GM23338 (cell line): Measurements from ENCODE around the gene CSGALNACT2. TPM values are rescaled to one million over a fixed set of nuclear protein-coding genes. Genes with fewer than 3 reads are reported as not detected.

Experiments used
- ATAC-seq: fragments of 200-7000 bp; cut with Tn5 transposase; 3 replicates; pipeline ENCODE4 v1.9.1; 2020
- DNase-seq: peaks from one replicate; pipeline ENCODE4 v3.0.0-alpha.2; 2015; ENCODE audit warnings: low spot score
- H2AFZ ChIP-seq: fragments of 200-600 bp; sonication (generic); 2 replicates; pipeline ENCODE4 v1.8.0; 2016; ENCODE audit warnings: antibody characterized with exemption, mild to moderate bottlenecking, moderate library complexity
- H3F3A ChIP-seq: fragments of 200-600 bp; sonication (generic); replicated peaks from 2 replicates; pipeline ENCODE4 v1.8.0; 2017; ENCODE audit warnings: antibody characterized with exemption, mixed run types, low read depth
- H3K27ac ChIP-seq: fragments of 200-600 bp; sonication (generic); 2 replicates; pipeline ENCODE4 v1.6.1; 2016; ENCODE audit warnings: low read depth
- H3K27me3 ChIP-seq: fragments of 200-600 bp; sonication (generic); 2 replicates; pipeline ENCODE4 v1.8.0; 2016; ENCODE audit warnings: mild to moderate bottlenecking, mixed run types, moderate library complexity; ENCODE audit not compliant: insufficient read depth
- H3K36me3 ChIP-seq: fragments of 200-600 bp; sonication (generic); 2 replicates; pipeline ENCODE4 v1.8.0; 2016; ENCODE audit warnings: mild to moderate bottlenecking; ENCODE audit not compliant: insufficient read depth
- H3K4me1 ChIP-seq: fragments of 200-600 bp; sonication (generic); 2 replicates; pipeline ENCODE4 v1.8.0; 2016; ENCODE audit warnings: mild to moderate bottlenecking, moderate library complexity; ENCODE audit not compliant: insufficient read depth
- H3K4me2 ChIP-seq: fragments of 200-600 bp; sonication (generic); 2 replicates; pipeline ENCODE4 v1.7.1; 2017; ENCODE audit warnings: mixed run types
- H3K4me3 ChIP-seq: fragments of 200-600 bp; sonication (generic); 2 replicates; pipeline ENCODE4 v1.6.1; 2016; ENCODE audit warnings: mixed run types
- H3K79me2 ChIP-seq: fragments of 200-600 bp; sonication (generic); replicated peaks from 2 replicates; pipeline ENCODE4 v1.8.0; 2017; ENCODE audit warnings: mild to moderate bottlenecking; ENCODE audit not compliant: insufficient read depth
- H3K9me2 ChIP-seq: fragments of 200-600 bp; sonication (generic); 2 replicates; pipeline ENCODE4 v1.8.0; 2017; ENCODE audit not compliant: insufficient read depth
- H4K20me1 ChIP-seq: fragments of 200-600 bp; sonication (generic); replicated peaks from 2 replicates; pipeline ENCODE4 v1.8.0; 2017; ENCODE audit warnings: mild to moderate bottlenecking; ENCODE audit not compliant: insufficient read depth
- H3K27ac Mint-ChIP-seq: 2 replicates; pipeline ENCODE4 v1.8.0; 2020; ENCODE audit warnings: inconsistent platforms, mild to moderate bottlenecking, moderate library complexity, mixed read lengths
- H3K27me3 Mint-ChIP-seq: 3 replicates; pipeline ENCODE4 v1.8.0; 2022; ENCODE audit warnings: low read depth, mild to moderate bottlenecking, moderate library complexity, mixed read lengths, inconsistent platforms; ENCODE audit not compliant: insufficient read depth, poor library complexity
- H3K36me3 Mint-ChIP-seq: 3 replicates; pipeline ENCODE4 v1.8.0; 2021; ENCODE audit warnings: low read depth, mild to moderate bottlenecking, inconsistent platforms, moderate library complexity, mixed read lengths
- H3K4me1 Mint-ChIP-seq: 3 replicates; pipeline ENCODE4 v1.8.0; 2020; ENCODE audit warnings: mild to moderate bottlenecking, inconsistent platforms, mixed read lengths
- H3K4me3 Mint-ChIP-seq: 3 replicates; pipeline ENCODE4 v1.8.0; 2021; ENCODE audit warnings: moderate library complexity, mild to moderate bottlenecking, inconsistent platforms, mixed read lengths
- H3K9me3 Mint-ChIP-seq: 3 replicates; pipeline ENCODE4 v1.8.0; 2020; ENCODE audit warnings: moderate library complexity, mild to moderate bottlenecking, inconsistent platforms, mixed read lengths
- CREB1 ChIP-seq: fragments of 250-450 bp; sonication (Bioruptor Pico); IDR thresholded peaks from 2 replicates; pipeline ENCODE4 v1.5.0; 2020; ENCODE audit warnings: low read depth, mild to moderate bottlenecking, moderate library complexity
- EZH2 ChIP-seq: fragments of 200-600 bp; sonication (generic); IDR thresholded peaks from one replicate; pipeline ENCODE4 v1.8.0; 2017; ENCODE audit warnings: antibody characterized with exemption, mild to moderate bottlenecking, low read depth; ENCODE audit not compliant: unreplicated experiment
- EZH2phosphoT487 ChIP-seq: fragments of 200-600 bp; sonication (generic); IDR thresholded peaks from one replicate; pipeline ENCODE4 v1.8.1; 2018; ENCODE audit warnings: antibody characterized with exemption; ENCODE audit not compliant: unreplicated experiment
- JUNB ChIP-seq: IDR thresholded peaks from one replicate; pipeline ENCODE4 v1.6.1; 2016; ENCODE audit warnings: antibody characterized with exemption; ENCODE audit not compliant: unreplicated experiment
- NANOG ChIP-seq: IDR thresholded peaks from 2 replicates; pipeline ENCODE4 v1.6.1; 2016; ENCODE audit warnings: antibody characterized with exemption, borderline replicate concordance
- POLR2AphosphoS5 ChIP-seq: IDR thresholded peaks from 2 replicates; pipeline ENCODE4 v1.6.1; 2016; ENCODE audit warnings: antibody characterized with exemption, low read depth
- REST ChIP-seq: IDR thresholded peaks from one replicate; pipeline ENCODE4 v1.6.1; 2018; ENCODE audit warnings: antibody characterized with exemption; ENCODE audit not compliant: unreplicated experiment
- STAT1 ChIP-seq: IDR thresholded peaks from one replicate; pipeline ENCODE4 v1.6.1; 2016; ENCODE audit warnings: antibody characterized with exemption; ENCODE audit not compliant: unreplicated experiment
- ZNF114 ChIP-seq: fragments of 250-450 bp; sonication (Bioruptor Pico); IDR thresholded peaks from 2 replicates; pipeline ENCODE4 v1.5.0; 2020; ENCODE audit warnings: mild to moderate bottlenecking, moderate library complexity
- ZNF331 ChIP-seq: fragments of 250-450 bp; sonication (Bioruptor Pico); IDR thresholded peaks from 2 replicates; pipeline ENCODE4 v1.5.0; 2020; ENCODE audit warnings: low read depth, mild to moderate bottlenecking, moderate library complexity
- polyA plus RNA-seq: library from polyadenylated mRNA; unstranded; fragments of >200 nt; fragmentation: Nextera tagmentation; extraction: Ambion mirVana; gene quantifications from 2 replicates; pipeline ENCODE4 v1.2.1, GENCODE V29; 2016
- total RNA-seq: library from RNA; depleted of rRNA; stranded (reverse); fragments of >200 nt; shearing (Covaris generic); gene quantifications from 2 replicates; pipeline ENCODE4 v1.2.3, GENCODE V29; 2014
- TF ChIP-seq, protein P1 (sequence below), 2 experiments: fragments of 200-600 bp in 1 of 2; sonication (generic) in 1 of 2; conservative IDR thresholded peaks; 2 replicates each; pipeline versions ENCODE4 v1.5.1 to v1.6.1; 2016 to 2017; ENCODE audit warnings: antibody characterized with exemption in 2 of 2, low read depth in 2 of 2, mild to moderate bottlenecking in 2 of 2, moderate library complexity in 1 of 2
- TF ChIP-seq, protein P2 (sequence below): fragments of 250-450 bp; sonication (Bioruptor Pico); IDR thresholded peaks from 2 replicates; pipeline ENCODE4 v1.5.0; 2020; ENCODE audit warnings: mild to moderate bottlenecking, moderate library complexity
- TF ChIP-seq, protein P3 (sequence below): IDR thresholded peaks from 2 replicates; pipeline ENCODE4 v1.6.1; 2016; ENCODE audit warnings: antibody characterized with exemption

Gene CSGALNACT2
- total and polyA plus RNA-seq, 2 experiments from 2014 or later: 3.0 to 4.6 TPM

GRCh38 chr10:43155741-43156140, 17.5 kb downstream of the CSGALNACT2 start:
- Histone ChIP-seq H3K36me3 (no peaks in the 10 kb centered on the region), H3K4me2 (no peak overlapping the region), H3K4me3 (no peak overlapping the region), H3K79me2 (peaks cover 20% of the 10 kb centered on the region), H3F3A (no peaks in the 10 kb centered on the region), H3K27ac (no peak overlapping the region), H4K20me1 (no peaks in the 10 kb centered on the region; the same call in 1 of the 2 replicates), H3K27me3 (no peaks in the 10 kb centered on the region), H3K4me1 (no peaks in the 10 kb centered on the region), H3K9me2 (no peaks in the 10 kb centered on the region), H2AFZ (no peak overlapping the region)
- Mint-ChIP-seq H3K27ac (no peak overlapping the region), H3K27me3 (no peaks in the 10 kb centered on the region), H3K4me3 (no peak overlapping the region), H3K4me1 (peaks cover 4% of the 10 kb centered on the region; the same call in 2 of the 3 replicates), H3K9me3 (no peaks in the 10 kb centered on the region), H3K36me3 (no peaks in the 10 kb centered on the region)
- DNase-seq (no peak), ATAC-seq (no peak)
- TF ChIP-seq, protein P1, sequence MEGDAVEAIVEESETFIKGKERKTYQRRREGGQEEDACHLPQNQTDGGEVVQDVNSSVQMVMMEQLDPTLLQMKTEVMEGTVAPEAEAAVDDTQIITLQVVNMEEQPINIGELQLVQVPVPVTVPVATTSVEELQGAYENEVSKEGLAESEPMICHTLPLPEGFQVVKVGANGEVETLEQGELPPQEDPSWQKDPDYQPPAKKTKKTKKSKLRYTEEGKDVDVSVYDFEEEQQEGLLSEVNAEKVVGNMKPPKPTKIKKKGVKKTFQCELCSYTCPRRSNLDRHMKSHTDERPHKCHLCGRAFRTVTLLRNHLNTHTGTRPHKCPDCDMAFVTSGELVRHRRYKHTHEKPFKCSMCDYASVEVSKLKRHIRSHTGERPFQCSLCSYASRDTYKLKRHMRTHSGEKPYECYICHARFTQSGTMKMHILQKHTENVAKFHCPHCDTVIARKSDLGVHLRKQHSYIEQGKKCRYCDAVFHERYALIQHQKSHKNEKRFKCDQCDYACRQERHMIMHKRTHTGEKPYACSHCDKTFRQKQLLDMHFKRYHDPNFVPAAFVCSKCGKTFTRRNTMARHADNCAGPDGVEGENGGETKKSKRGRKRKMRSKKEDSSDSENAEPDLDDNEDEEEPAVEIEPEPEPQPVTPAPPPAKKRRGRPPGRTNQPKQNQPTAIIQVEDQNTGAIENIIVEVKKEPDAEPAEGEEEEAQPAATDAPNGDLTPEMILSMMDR (conservative IDR thresholded peaks at IDR 0.05; ENCODE audit: low read depth in 2 of 2): no peak
- TF ChIP-seq, protein P2, sequence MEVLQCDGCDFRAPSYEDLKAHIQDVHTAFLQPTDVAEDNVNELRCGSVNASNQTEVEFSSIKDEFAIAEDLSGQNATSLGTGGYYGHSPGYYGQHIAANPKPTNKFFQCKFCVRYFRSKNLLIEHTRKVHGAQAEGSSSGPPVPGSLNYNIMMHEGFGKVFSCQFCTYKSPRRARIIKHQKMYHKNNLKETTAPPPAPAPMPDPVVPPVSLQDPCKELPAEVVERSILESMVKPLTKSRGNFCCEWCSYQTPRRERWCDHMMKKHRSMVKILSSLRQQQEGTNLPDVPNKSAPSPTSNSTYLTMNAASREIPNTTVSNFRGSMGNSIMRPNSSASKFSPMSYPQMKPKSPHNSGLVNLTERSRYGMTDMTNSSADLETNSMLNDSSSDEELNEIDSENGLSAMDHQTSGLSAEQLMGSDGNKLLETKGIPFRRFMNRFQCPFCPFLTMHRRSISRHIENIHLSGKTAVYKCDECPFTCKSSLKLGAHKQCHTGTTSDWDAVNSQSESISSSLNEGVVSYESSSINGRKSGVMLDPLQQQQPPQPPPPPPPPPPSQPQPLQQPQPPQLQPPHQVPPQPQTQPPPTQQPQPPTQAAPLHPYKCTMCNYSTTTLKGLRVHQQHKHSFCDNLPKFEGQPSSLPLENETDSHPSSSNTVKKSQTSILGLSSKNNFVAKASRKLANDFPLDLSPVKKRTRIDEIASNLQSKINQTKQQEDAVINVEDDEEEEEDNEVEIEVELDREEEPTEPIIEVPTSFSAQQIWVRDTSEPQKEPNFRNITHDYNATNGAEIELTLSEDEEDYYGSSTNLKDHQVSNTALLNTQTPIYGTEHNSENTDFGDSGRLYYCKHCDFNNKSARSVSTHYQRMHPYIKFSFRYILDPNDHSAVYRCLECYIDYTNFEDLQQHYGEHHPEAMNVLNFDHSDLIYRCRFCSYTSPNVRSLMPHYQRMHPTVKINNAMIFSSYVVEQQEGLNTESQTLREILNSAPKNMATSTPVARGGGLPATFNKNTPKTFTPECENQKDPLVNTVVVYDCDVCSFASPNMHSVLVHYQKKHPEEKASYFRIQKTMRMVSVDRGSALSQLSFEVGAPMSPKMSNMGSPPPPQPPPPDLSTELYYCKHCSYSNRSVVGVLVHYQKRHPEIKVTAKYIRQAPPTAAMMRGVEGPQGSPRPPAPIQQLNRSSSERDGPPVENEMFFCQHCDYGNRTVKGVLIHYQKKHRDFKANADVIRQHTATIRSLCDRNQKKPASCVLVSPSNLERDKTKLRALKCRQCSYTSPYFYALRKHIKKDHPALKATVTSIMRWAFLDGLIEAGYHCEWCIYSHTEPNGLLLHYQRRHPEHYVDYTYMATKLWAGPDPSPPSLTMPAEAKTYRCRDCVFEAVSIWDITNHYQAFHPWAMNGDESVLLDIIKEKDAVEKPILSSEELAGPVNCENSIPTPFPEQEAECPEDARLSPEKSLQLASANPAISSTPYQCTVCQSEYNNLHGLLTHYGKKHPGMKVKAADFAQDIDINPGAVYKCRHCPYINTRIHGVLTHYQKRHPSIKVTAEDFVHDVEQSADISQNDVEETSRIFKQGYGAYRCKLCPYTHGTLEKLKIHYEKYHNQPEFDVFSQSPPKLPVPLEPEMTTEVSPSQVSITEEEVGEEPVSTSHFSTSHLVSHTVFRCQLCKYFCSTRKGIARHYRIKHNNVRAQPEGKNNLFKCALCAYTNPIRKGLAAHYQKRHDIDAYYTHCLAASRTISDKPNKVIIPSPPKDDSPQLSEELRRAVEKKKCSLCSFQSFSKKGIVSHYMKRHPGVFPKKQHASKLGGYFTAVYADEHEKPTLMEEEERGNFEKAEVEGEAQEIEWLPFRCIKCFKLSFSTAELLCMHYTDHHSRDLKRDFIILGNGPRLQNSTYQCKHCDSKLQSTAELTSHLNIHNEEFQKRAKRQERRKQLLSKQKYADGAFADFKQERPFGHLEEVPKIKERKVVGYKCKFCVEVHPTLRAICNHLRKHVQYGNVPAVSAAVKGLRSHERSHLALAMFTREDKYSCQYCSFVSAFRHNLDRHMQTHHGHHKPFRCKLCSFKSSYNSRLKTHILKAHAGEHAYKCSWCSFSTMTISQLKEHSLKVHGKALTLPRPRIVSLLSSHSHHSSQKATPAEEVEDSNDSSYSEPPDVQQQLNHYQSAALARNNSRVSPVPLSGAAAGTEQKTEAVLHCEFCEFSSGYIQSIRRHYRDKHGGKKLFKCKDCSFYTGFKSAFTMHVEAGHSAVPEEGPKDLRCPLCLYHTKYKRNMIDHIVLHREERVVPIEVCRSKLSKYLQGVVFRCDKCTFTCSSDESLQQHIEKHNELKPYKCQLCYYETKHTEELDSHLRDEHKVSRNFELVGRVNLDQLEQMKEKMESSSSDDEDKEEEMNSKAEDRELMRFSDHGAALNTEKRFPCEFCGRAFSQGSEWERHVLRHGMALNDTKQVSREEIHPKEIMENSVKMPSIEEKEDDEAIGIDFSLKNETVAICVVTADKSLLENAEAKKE (CRISPR knock-in tag): no peak
- TF ChIP-seq ZNF114 (CRISPR knock-in tag): no peak
- no peak for TF ChIP-seq ZNF331 (CRISPR knock-in tag)
- TF ChIP-seq STAT1: no peak
- no peak for TF ChIP-seq CREB1
- TF ChIP-seq JUNB: no peak
- TF ChIP-seq REST: no peak
- TF ChIP-seq POLR2AphosphoS5: no peak
- TF ChIP-seq EZH2phosphoT487: no peak
- no peak for TF ChIP-seq NANOG
- TF ChIP-seq, protein P3, sequence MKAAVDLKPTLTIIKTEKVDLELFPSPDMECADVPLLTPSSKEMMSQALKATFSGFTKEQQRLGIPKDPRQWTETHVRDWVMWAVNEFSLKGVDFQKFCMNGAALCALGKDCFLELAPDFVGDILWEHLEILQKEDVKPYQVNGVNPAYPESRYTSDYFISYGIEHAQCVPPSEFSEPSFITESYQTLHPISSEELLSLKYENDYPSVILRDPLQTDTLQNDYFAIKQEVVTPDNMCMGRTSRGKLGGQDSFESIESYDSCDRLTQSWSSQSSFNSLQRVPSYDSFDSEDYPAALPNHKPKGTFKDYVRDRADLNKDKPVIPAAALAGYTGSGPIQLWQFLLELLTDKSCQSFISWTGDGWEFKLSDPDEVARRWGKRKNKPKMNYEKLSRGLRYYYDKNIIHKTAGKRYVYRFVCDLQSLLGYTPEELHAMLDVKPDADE: no peak
- TF ChIP-seq EZH2: no peak
